NCI-H1048 (cell line): ENCODE data around the gene PRICKLE2.

ENCODE experiments used
- DNase-seq: peaks from one replicate; lab custom pipeline; 2025; lab: John Stamatoyannopoulos, UW

Gene PRICKLE2

GRCh38 chr3:64155328-64155727 lies 69.9 kb downstream of the PRICKLE2 start:
- no peak for DNase-seq

- DNase-seq: no peak
These were observed 72.4 kb downstream of the PRICKLE2 start for GRCh38 chr3:64152676-64153466.

- DNase-seq: no peak
These were observed 73.2 kb downstream of the PRICKLE2 start for GRCh38 chr3:64152086-64152485.

- no peak for DNase-seq
These were observed 73.9 kb downstream of the PRICKLE2 start for GRCh38 chr3:64151342-64151871.

GRCh38 chr3:64150623-64151207 lies 74.6 kb downstream of the PRICKLE2 start:
- no peak for DNase-seq

- DNase-seq: no peak
These were observed 75.4 kb downstream of the PRICKLE2 start for GRCh38 chr3:64149886-64150285.

GRCh38 chr3:64148955-64149653 lies 76.2 kb downstream of the PRICKLE2 start:
- no peak for DNase-seq

- DNase-seq: no peak
These were observed 78.1 kb downstream of the PRICKLE2 start for GRCh38 chr3:64147211-64147610.

GRCh38 chr3:64145438-64145837 lies 79.8 kb downstream of the PRICKLE2 start:
- DNase-seq: no peak

- no peak for DNase-seq
These were observed 80.9 kb downstream of the PRICKLE2 start for GRCh38 chr3:64144241-64144900.

- DNase-seq: no peak
These were observed 81.7 kb downstream of the PRICKLE2 start for GRCh38 chr3:64143409-64144130.

GRCh38 chr3:64141476-64141875 lies 83.8 kb downstream of the PRICKLE2 start:
- DNase-seq: no peak

GRCh38 chr3:64140651-64141050 lies 84.6 kb downstream of the PRICKLE2 start:
- no peak for DNase-seq

GRCh38 chr3:64138656-64139375 lies 86.5 kb downstream of the PRICKLE2 start:
- DNase-seq: no peak

- DNase-seq: no peak
These were observed 87.2 kb downstream of the PRICKLE2 start for GRCh38 chr3:64138046-64138445.

- DNase-seq: no peak
These were observed 90.4 kb downstream of the PRICKLE2 start for GRCh38 chr3:64134882-64135281.

- no peak for DNase-seq
These were observed 91.3 kb downstream of the PRICKLE2 start for GRCh38 chr3:64133987-64134386.

GRCh38 chr3:64133272-64133671 lies 92.0 kb downstream of the PRICKLE2 start:
- no peak for DNase-seq

- DNase-seq: no peak
These were observed 93.4 kb downstream of the PRICKLE2 start for GRCh38 chr3:64131725-64132469.

GRCh38 chr3:64130436-64130835 lies 94.8 kb downstream of the PRICKLE2 start:
- no peak for DNase-seq
